A673 (cell line): ENCODE results near the gene RAB26.

ENCODE experiments used
- CTCF ChIP-seq: fragments of 300-800, 200-600 bp; sonication (generic); conservative IDR thresholded peaks from 2 replicates; pipeline ENCODE4 v1.5.1; 2017; ENCODE audit warnings: low read depth, mild to moderate bottlenecking, antibody characterized with exemption, low read length, moderate library complexity, mixed read lengths
- EZH2 ChIP-seq: fragments of 200-600 bp; sonication (generic); IDR thresholded peaks from 2 replicates; pipeline ENCODE4 v1.6.1; 2017; ENCODE audit warnings: borderline replicate concordance, low read depth, mild to moderate bottlenecking, mixed read lengths, antibody characterized with exemption, low read length; ENCODE audit not compliant: poor library complexity, severe bottlenecking

GRCh38 chr16:2177101-2177500 lies 28.7 kb downstream of the RAB26 start:
- TF ChIP-seq CTCF: no peak
- TF ChIP-seq EZH2: no peak
